A549 (cell line): ENCODE measurements around the gene NFIA. TPM values are rescaled to one million over a fixed set of nuclear protein-coding genes. Genes with fewer than 3 reads are reported as not detected.

Experiments
- ATAC-seq, 2 experiments: fragments of 200-7000 bp in 1 of 2; fragments of >200 bp in 1 of 2; cut with Nextera tagmentation in 1 of 2; cut with Tn5 transposase in 1 of 2; 3 replicates each; pipeline versions ENCODE4 v1.8.0 to v1.9.1; 2018 to 2020; ENCODE audit warnings: mild to moderate bottlenecking in 1 of 2, moderate library complexity in 1 of 2
- CTCF ChIA-PET: fragments of 300-600 bp; sonication (Branson Sonifier 250); formaldehyde crosslinking; extraction: SDS; loops from one replicate; lab custom pipeline; 2021; ENCODE audit warnings: antibody characterized with exemption, inconsistent platforms; lab: Yijun Ruan, JAX
- POLR2A ChIA-PET: fragments of 350-600 bp; formaldehyde crosslinking; extraction: SDS; loops from one replicate; lab custom pipeline; 2021; ENCODE audit warnings: antibody characterized with exemption, inconsistent platforms; lab: Yijun Ruan, JAX
- DNase-seq, 2 experiments: peaks; one replicate each; pipeline versions ENCODE4 v3.0.0 to v3.0.0-alpha.2; 2011 to 2016; ENCODE audit warnings: low read depth in 1 of 2, low spot score in 1 of 2
- FAIRE-seq: peaks from 2 replicates; lab custom pipeline; 2011; peaks lifted over from hg19 to GRCh38; lab: Jason Lieb, UNC
- H3K27ac ChIP-seq, 2 experiments: fragments of >200 bp; sonication (Bioruptor Twin); formaldehyde crosslinking; 3 replicates each; pipeline ENCODE4 v1.5.1; 2016 to 2017
- H3K4me1 ChIP-seq: fragments of >200 bp; sonication (Bioruptor Twin); formaldehyde crosslinking; 3 replicates; pipeline ENCODE4 v1.6.1; 2016
- H3K4me2 ChIP-seq: fragments of >200 bp; sonication (Bioruptor Twin); formaldehyde crosslinking; 3 replicates; pipeline ENCODE4 v1.6.1; 2016
- H3K4me3 ChIP-seq: fragments of >200 bp; sonication (Bioruptor Twin); formaldehyde crosslinking; 3 replicates; pipeline ENCODE4 v1.5.1; 2016
- H3K9me3 ChIP-seq: fragments of >200 bp; sonication (Bioruptor Twin); formaldehyde crosslinking; 3 replicates; pipeline ENCODE4 v1.6.1; 2016
- BCL3 ChIP-seq: fragments of >200 bp; sonication (Bioruptor Twin); formaldehyde crosslinking; IDR thresholded peaks from 3 replicates; pipeline ENCODE4 v1.6.1; 2016
- CBX8 ChIP-seq: fragments of 200-600 bp; sonication (generic); IDR thresholded peaks from 2 replicates; pipeline ENCODE4 v1.6.1; 2016
- CTCF ChIP-seq: fragments of >200 bp; sonication (Bioruptor Twin); formaldehyde crosslinking; IDR thresholded peaks from 3 replicates; pipeline ENCODE4 v1.5.1; 2016
- ELK1 ChIP-seq: fragments of 150-350 bp; IDR thresholded peaks from 2 replicates; pipeline ENCODE4 v1.6.1; 2014; ENCODE audit warnings: low read depth, mild to moderate bottlenecking, low read length
- FOSL2 ChIP-seq, 2 experiments: fragments of 450-650 bp in 1 of 2; fragments of >200 bp in 1 of 2; sonication (Bioruptor Twin) in 1 of 2; formaldehyde crosslinking; IDR thresholded peaks; 2 replicates each; pipeline versions ENCODE4 v1.5.0 to v1.6.1; 2016 to 2020; ENCODE audit warnings: mild to moderate bottlenecking in 1 of 2, moderate library complexity in 1 of 2
- HDAC2 ChIP-seq: fragments of 200-600 bp; sonication (generic); IDR thresholded peaks from 2 replicates; pipeline ENCODE4 v1.6.1; 2016
- HMGXB4 ChIP-seq: fragments of 250-450 bp; sonication (Bioruptor Pico); IDR thresholded peaks from 2 replicates; pipeline ENCODE4 v1.5.0; 2021; ENCODE audit warnings: mild to moderate bottlenecking, moderate library complexity, borderline replicate concordance
- HOXB13 ChIP-seq: fragments of 250-450 bp; sonication (Bioruptor Pico); IDR thresholded peaks from 2 replicates; pipeline ENCODE4 v1.5.0; 2020; ENCODE audit warnings: low read depth, mild to moderate bottlenecking, moderate library complexity
- MAX ChIP-seq: IDR thresholded peaks from 2 replicates; pipeline ENCODE4 v1.6.1; 2012
- POLR2A ChIP-seq: IDR thresholded peaks from 2 replicates; pipeline ENCODE4 v1.6.1; 2012; ENCODE audit warnings: mild to moderate bottlenecking, low read length
- POLR2AphosphoS2 ChIP-seq: conservative IDR thresholded peaks from 2 replicates; pipeline ENCODE4 v1.6.1; 2012; ENCODE audit warnings: low read length, improper control_type of control experiment, inconsistent platforms
- RAD21 ChIP-seq, 2 experiments: fragments of >200 bp in 1 of 2; sonication (Bioruptor Twin) in 1 of 2; formaldehyde crosslinking in 1 of 2; IDR thresholded peaks in 1 of 2; conservative IDR thresholded peaks in 1 of 2; 2 replicates in 1 of 2; 3 replicates in 1 of 2; pipeline ENCODE4 v1.6.1; 2012 to 2018; ENCODE audit warnings: inconsistent platforms in 1 of 2
- SMC3 ChIP-seq: fragments of >200 bp; sonication (Bioruptor Twin); formaldehyde crosslinking; IDR thresholded peaks from 3 replicates; pipeline ENCODE4 v1.6.1; 2018; ENCODE audit warnings: inconsistent platforms
- TFCP2L1 ChIP-seq: fragments of 250-450 bp; sonication (Bioruptor Pico); IDR thresholded peaks from 2 replicates; pipeline ENCODE4 v1.5.0; 2021; ENCODE audit warnings: mild to moderate bottlenecking
- ZC3H11A ChIP-seq: fragments of 450-650 bp; IDR thresholded peaks from 2 replicates; pipeline ENCODE4 v1.6.1; 2014; ENCODE audit warnings: antibody characterized with exemption, mild to moderate bottlenecking
- ZNF302 ChIP-seq: fragments of 250-450 bp; sonication (Bioruptor Pico); IDR thresholded peaks from 2 replicates; pipeline ENCODE4 v1.9.0; 2021; ENCODE audit warnings: inconsistent platforms, mild to moderate bottlenecking, moderate library complexity
- ZSCAN20 ChIP-seq: fragments of 250-450 bp; sonication (Bioruptor Pico); IDR thresholded peaks from 2 replicates; pipeline ENCODE4 v1.8.0; 2022; ENCODE audit warnings: mild to moderate bottlenecking, moderate library complexity
- WGBS: methylation state at CpG from one replicate; pipeline ENCODE4 v1.1.6; 2017; ENCODE audit errors: missing lambda C conversion rate; 5-methylcytosine and 5-hydroxymethylcytosine counted together
- polyA plus RNA-seq, 4 experiments: library from polyadenylated mRNA; depleted of rRNA in 3 of 4; stranded (reverse); fragments of >200 nt; fragmentation: RNase III in 1 of 4; extraction: RNeasy Plus Mini Kit Qiagen cat#74134 plus additional on column Dnase treatment in 1 of 4; gene quantifications; 2 replicates in 3 of 4; 3 replicates in 1 of 4; pipeline ENCODE4 v1.2.3, GENCODE V29; 2011 to 2017

Gene NFIA
- polyA plus RNA-seq, 2 of the 4 experiments (the other 2 are of a cell fraction), result 6.5 to 25.8 TPM

GRCh38 chr1:61079296-61079897 is 3.0 kb upstream of the NFIA start:
- POLR2A ChIA-PET, result no interaction called here
- CTCF ChIA-PET, result interaction anchor here (0.9 to 3.5 kb wide), 8 partner anchors 9 to 280 kb away, joined by 3 to 20 read pairs (median 4); no protein-coding TSS in a partner anchor
- no peaks in the 10 kb centered on the region for H3K9me3 ChIP-seq
- TF ChIP-seq HDAC2 (no peak), POLR2A (no peak), BCL3 (no peak)
- TF ChIP-seq, all 56 proteins: peak for 0
- WGBS, result 31% methylated on average over 5 of the region's 5 CpGs
- Histone ChIP-seq H3K27ac (peak overlapping the region; percentile 91 to 100), H3K4me2 (peak overlapping the region; percentile 89), H3K4me1 (peaks cover 34% of the 10 kb centered on the region), H3K4me3 (peak overlapping the region; percentile 91; the same call in 2 of the 3 replicates)
- FAIRE-seq (no peak), DNase-seq (no peak), ATAC-seq (no peak)

- peak in 1 of 2 experiments; percentile 37; a peak in 3 of 6 replicates for ATAC-seq
- peak in 1 of 2 experiments; percentile 79 for DNase-seq
- Histone ChIP-seq H3K4me2 (peak overlapping the region; percentile 89), H3K27ac (peak overlapping the region; percentile 91 to 100)
- no peak for FAIRE-seq
- POLR2A ChIA-PET, result no interaction called here
- no peak for TF ChIP-seq HOXB13 (CRISPR knock-in tag)
- no peak for TF ChIP-seq HMGXB4 (CRISPR knock-in tag)
- TF ChIP-seq FOSL2 (IDR thresholded peaks at IDR 0.05), result no peak
- TF ChIP-seq FOSL2 (CRISPR knock-in tag; IDR thresholded peaks at IDR 0.05), result no peak
- TF ChIP-seq CTCF, result peak; percentile 46
- no peak for TF ChIP-seq MAX
- TF ChIP-seq ELK1, result no peak
- TF ChIP-seq TFCP2L1 (CRISPR knock-in tag), result no peak
- TF ChIP-seq ZC3H11A, result no peak
- no peak for TF ChIP-seq ZSCAN20
- TF ChIP-seq RAD21 (conservative IDR thresholded peaks at IDR 0.05 in 1 of 2, IDR thresholded peaks at IDR 0.05 in 1 of 2), result peak; percentile 38 to 50
- TF ChIP-seq ZNF302 (CRISPR knock-in tag), result no peak
- TF ChIP-seq CBX8, result no peak
- TF ChIP-seq SMC3, result peak; percentile 36; the same call in 2 of the 3 replicates
- no peak for TF ChIP-seq POLR2AphosphoS2
- TF ChIP-seq, all 56 proteins: peak for 3
- Histone ChIP-seq H3K4me1 (peaks cover 36% of the 10 kb centered on the region), H3K4me3 (peak overlapping the region; percentile 91), H3K9me3 (no peaks in the 10 kb centered on the region)
- CTCF ChIA-PET, result interaction anchor here (0.7 to 3.5 kb wide), 9 partner anchors 9 to 279 kb away, joined by 3 to 20 read pairs (median 4); no protein-coding TSS in a partner anchor
- WGBS, result 1% methylated on average over 12 of the region's 14 CpGs
Measured at GRCh38 chr1:61079898-61080336, 2.4 kb upstream of the NFIA start.
